ENCODE measurements around the gene HPS4. TPM values are rescaled to one million over a fixed set of nuclear protein-coding genes. Genes with fewer than 3 reads are reported as not detected.

Gene HPS4
- polyA plus RNA-seq, 2 of the 4 experiments (the other 2 are of a cell fraction) = 12.7 to 30.2 TPM

DNA sequence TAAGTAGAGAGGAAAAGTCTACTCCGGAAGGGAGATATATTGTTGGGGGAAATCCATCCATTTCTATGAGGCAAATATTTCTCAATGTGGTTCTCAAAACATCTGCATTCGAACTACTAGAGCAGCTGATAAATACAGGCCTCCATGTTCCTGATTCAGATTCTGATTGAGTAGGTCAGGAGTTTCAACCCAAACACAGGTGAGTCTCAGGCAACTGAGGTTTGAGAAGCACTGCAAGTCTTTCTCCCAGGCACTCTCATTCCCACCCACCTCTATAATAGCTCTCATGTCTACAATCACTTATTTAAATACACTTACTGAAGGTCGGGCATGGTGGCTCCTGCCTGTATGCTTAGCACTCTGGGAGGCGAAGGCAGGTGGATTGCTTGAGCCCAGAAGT lies 69.2 kb downstream of the HPS4 start (continued):
- TF ChIP-seq, protein P1, sequence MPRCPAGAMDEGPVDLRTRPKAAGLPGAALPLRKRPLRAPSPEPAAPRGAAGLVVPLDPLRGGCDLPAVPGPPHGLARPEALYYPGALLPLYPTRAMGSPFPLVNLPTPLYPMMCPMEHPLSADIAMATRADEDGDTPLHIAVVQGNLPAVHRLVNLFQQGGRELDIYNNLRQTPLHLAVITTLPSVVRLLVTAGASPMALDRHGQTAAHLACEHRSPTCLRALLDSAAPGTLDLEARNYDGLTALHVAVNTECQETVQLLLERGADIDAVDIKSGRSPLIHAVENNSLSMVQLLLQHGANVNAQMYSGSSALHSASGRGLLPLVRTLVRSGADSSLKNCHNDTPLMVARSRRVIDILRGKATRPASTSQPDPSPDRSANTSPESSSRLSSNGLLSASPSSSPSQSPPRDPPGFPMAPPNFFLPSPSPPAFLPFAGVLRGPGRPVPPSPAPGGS (IDR thresholded peaks at IDR 0.05) = no peak
- TF ChIP-seq, protein P2, sequence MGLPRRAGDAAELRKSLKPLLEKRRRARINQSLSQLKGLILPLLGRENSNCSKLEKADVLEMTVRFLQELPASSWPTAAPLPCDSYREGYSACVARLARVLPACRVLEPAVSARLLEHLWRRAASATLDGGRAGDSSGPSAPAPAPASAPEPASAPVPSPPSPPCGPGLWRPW (IDR thresholded peaks at IDR 0.05) = no peak
- TF ChIP-seq GATA3 (IDR thresholded peaks at IDR 0.05; ENCODE audit: borderline replicate concordance) = no peak
- TF ChIP-seq FOSB (CRISPR knock-in tag; IDR thresholded peaks at IDR 0.05) = no peak
- no peak for TF ChIP-seq TFCP2L1 (CRISPR knock-in tag; IDR thresholded peaks at IDR 0.05)
- TF ChIP-seq ESRRA (IDR thresholded peaks at IDR 0.05; ENCODE audit: borderline replicate concordance, low read length) = no peak
- TF ChIP-seq SREBF2 (IDR thresholded peaks at IDR 0.05) = no peak
- TF ChIP-seq EHMT2 (IDR thresholded peaks at IDR 0.05; ENCODE audit: low read depth) = no peak
- TF ChIP-seq, protein P3, sequence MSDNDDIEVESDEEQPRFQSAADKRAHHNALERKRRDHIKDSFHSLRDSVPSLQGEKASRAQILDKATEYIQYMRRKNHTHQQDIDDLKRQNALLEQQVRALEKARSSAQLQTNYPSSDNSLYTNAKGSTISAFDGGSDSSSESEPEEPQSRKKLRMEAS (IDR thresholded peaks at IDR 0.05) = no peak
- TF ChIP-seq EHF (CRISPR knock-in tag; IDR thresholded peaks at IDR 0.05) = no peak

DNA sequence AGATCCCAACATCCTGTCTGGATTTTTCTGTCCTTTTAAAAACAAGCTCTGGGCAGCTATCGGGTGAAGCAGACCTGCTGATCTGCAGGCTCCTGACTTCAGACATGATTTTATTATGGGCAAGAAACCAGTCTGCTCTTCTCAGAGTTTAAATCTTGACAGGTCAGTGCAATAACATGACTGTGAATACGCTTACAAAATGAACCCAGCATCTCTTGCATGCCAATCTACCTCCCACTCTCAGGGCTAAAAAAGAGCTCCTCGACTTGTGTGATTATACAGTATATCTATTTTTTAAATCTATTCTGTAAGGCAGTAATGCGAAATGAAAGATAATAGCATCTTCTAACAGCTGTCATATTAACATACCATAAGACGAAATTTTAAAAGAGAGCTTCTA lies 73.2 kb downstream of the HPS4 start:
- 13% methylated on average over 5 of the region's 5 CpGs for WGBS (ENCODE audit: missing lambda C conversion rate)
- H3K4me2 ChIP-seq = no peak overlapping the region
- POLR2A ChIA-PET = no interaction called here
- ATAC-seq (no peak), FAIRE-seq (no peak), DNase-seq (ENCODE audit: low read depth in 1 of 2, low spot score in 1 of 2) (no peak)
- no peak overlapping the region for H3K4me3 ChIP-seq
- CTCF ChIA-PET = interaction anchor here (1.4 to 3.4 kb wide), 5 partner anchors 11 to 93 kb away, joined by 6 to 11 read pairs (median 7); no protein-coding TSS in a partner anchor
- H3K4me1 ChIP-seq = no peaks in the 10 kb centered on the region
- H3K27ac ChIP-seq = no peak overlapping the region
- H3K9me3 ChIP-seq = no peaks in the 10 kb centered on the region
- TF ChIP-seq RARB (CRISPR knock-in tag; IDR thresholded peaks at IDR 0.05) (no peak), CBX2 (IDR thresholded peaks at IDR 0.05; ENCODE audit: borderline replicate concordance, low read depth) (no peak), ZSCAN20 (CRISPR knock-in tag; IDR thresholded peaks at IDR 0.05) (no peak), SREBF2 (IDR thresholded peaks at IDR 0.05) (no peak), HEYL (CRISPR knock-in tag; IDR thresholded peaks at IDR 0.05) (no peak), EHF (CRISPR knock-in tag; IDR thresholded peaks at IDR 0.05) (no peak), EHMT2 (IDR thresholded peaks at IDR 0.05; ENCODE audit: low read depth) (no peak), RCOR1 (IDR thresholded peaks at IDR 0.05; ENCODE audit: low read depth, low read length) (no peak)
- TF ChIP-seq, protein P4, sequence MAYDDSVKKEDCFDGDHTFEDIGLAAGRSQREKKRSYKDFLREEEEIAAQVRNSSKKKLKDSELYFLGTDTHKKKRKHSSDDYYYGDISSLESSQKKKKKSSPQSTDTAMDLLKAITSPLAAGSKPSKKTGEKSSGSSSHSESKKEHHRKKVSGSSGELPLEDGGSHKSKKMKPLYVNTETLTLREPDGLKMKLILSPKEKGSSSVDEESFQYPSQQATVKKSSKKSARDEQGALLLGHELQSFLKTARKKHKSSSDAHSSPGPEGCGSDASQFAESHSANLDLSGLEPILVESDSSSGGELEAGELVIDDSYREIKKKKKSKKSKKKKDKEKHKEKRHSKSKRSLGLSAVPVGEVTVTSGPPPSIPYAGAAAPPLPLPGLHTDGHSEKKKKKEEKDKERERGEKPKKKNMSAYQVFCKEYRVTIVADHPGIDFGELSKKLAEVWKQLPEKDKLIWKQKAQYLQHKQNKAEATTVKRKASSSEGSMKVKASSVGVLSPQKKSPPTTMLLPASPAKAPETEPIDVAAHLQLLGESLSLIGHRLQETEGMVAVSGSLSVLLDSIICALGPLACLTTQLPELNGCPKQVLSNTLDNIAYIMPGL (CRISPR knock-in tag; IDR thresholded peaks at IDR 0.05; ENCODE audit: borderline replicate concordance) = no peak
- TF ChIP-seq, protein P5, sequence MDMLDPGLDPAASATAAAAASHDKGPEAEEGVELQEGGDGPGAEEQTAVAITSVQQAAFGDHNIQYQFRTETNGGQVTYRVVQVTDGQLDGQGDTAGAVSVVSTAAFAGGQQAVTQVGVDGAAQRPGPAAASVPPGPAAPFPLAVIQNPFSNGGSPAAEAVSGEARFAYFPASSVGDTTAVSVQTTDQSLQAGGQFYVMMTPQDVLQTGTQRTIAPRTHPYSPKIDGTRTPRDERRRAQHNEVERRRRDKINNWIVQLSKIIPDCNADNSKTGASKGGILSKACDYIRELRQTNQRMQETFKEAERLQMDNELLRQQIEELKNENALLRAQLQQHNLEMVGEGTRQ (IDR thresholded peaks at IDR 0.05) = no peak
- TF ChIP-seq, protein P6, sequence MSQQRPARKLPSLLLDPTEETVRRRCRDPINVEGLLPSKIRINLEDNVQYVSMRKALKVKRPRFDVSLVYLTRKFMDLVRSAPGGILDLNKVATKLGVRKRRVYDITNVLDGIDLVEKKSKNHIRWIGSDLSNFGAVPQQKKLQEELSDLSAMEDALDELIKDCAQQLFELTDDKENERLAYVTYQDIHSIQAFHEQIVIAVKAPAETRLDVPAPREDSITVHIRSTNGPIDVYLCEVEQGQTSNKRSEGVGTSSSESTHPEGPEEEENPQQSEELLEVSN (IDR thresholded peaks at IDR 0.05; ENCODE audit: borderline replicate concordance, low read depth) = no peak
- TF ChIP-seq, protein P7, sequence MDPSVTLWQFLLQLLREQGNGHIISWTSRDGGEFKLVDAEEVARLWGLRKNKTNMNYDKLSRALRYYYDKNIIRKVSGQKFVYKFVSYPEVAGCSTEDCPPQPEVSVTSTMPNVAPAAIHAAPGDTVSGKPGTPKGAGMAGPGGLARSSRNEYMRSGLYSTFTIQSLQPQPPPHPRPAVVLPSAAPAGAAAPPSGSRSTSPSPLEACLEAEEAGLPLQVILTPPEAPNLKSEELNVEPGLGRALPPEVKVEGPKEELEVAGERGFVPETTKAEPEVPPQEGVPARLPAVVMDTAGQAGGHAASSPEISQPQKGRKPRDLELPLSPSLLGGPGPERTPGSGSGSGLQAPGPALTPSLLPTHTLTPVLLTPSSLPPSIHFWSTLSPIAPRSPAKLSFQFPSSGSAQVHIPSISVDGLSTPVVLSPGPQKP (IDR thresholded peaks at IDR 0.05; ENCODE audit: low read depth, low read length) = no peak

Data from A549 (cell line).